GM19239 (cell line): ENCODE data around the gene CBL.

Experiments
- DNase-seq: peaks from one replicate; pipeline ENCODE4 v3.0.0; 2011; ENCODE audit warnings: low spot score; ENCODE audit not compliant: insufficient read length
- FAIRE-seq: peaks from 2 replicates; lab custom pipeline; 2011; peaks lifted over from hg19 to GRCh38; lab: Jason Lieb, UNC

The CBL gene

GRCh38 chr11:119303227-119303718 lies 97.1 kb downstream of the CBL start:
- FAIRE-seq (no peak), DNase-seq (no peak)

GRCh38 chr11:119305556-119306372 lies 99.6 kb downstream of the CBL start:
- FAIRE-seq: no peak
- no peak for DNase-seq

GRCh38 chr11:119306373-119306890 lies 100.3 kb downstream of the CBL start:
- FAIRE-seq: no peak
- no peak for DNase-seq

GRCh38 chr11:119307219-119307618 lies 101.1 kb downstream of the CBL start:
- DNase-seq (no peak), FAIRE-seq (no peak)

- FAIRE-seq (no peak), DNase-seq (no peak)
Observed at GRCh38 chr11:119307974-119308373, 101.8 kb downstream of the CBL start.

GRCh38 chr11:119309411-119309810 lies 103.3 kb downstream of the CBL start:
- no peak for FAIRE-seq
- DNase-seq: no peak

GRCh38 chr11:119309953-119310681 lies 104.0 kb downstream of the CBL start:
- no peak for DNase-seq
- no peak for FAIRE-seq

- FAIRE-seq (no peak), DNase-seq (no peak)
Observed at GRCh38 chr11:119310682-119311052, 104.5 kb downstream of the CBL start.

- DNase-seq (no peak), FAIRE-seq (no peak)
Observed at GRCh38 chr11:119314726-119315125, 108.6 kb downstream of the CBL start.

GRCh38 chr11:119315131-119316015 lies 109.2 kb downstream of the CBL start:
- DNase-seq: peak; percentile 75
- FAIRE-seq: no peak

- DNase-seq (no peak), FAIRE-seq (no peak)
Observed at GRCh38 chr11:119316016-119316728, 110.0 kb downstream of the CBL start.

GRCh38 chr11:119316729-119317591 lies 110.8 kb downstream of the CBL start, which contains the start of gene MCAM:
MCAM (minus strand) TSS chr11:119317130; CDS start chr11:119317101, 29 bp downstream.
- DNase-seq (no peak), FAIRE-seq (no peak)

GRCh38 chr11:119317592-119318239 lies 111.6 kb downstream of the CBL start:
- DNase-seq (no peak), FAIRE-seq (no peak)

- FAIRE-seq: no peak
- DNase-seq: no peak
Observed at GRCh38 chr11:119318240-119319135, 112.3 kb downstream of the CBL start.

- FAIRE-seq (no peak), DNase-seq (no peak)
Observed at GRCh38 chr11:119319136-119319699, 113.1 kb downstream of the CBL start.

- DNase-seq (no peak), FAIRE-seq (no peak)
Observed at GRCh38 chr11:119319700-119320239, 113.6 kb downstream of the CBL start.
